Suprapubic skin (tissue), 4 donors: ENCODE results near the gene SCO2.

ENCODE experiments used
- EP300 ChIP-seq: sonication (generic); formaldehyde crosslinking; IDR thresholded peaks from one replicate; pipeline ENCODE4 v1.6.1; 2017; ENCODE audit warnings: antibody characterized with exemption
- POLR2A ChIP-seq, 2 donors: fragments of 450-650 bp; IDR thresholded peaks; one replicate each; pipeline ENCODE4 v1.6.1; 2017; ENCODE audit warnings: antibody characterized with exemption in 2 of 2, mild to moderate bottlenecking in 2 of 2, moderate library complexity in 2 of 2
- POLR2AphosphoS5 ChIP-seq, 3 donors: sonication (generic); formaldehyde crosslinking; IDR thresholded peaks; one replicate each; pipeline ENCODE4 v1.6.1; 2017; ENCODE audit warnings: antibody characterized with exemption in 3 of 3
- TF ChIP-seq, protein P1 (sequence below), 2 donors: fragments of 200-600 bp in 1 of 2; fragments of 450-650 bp in 1 of 2; sonication (generic) in 1 of 2; IDR thresholded peaks; one replicate each; pipeline ENCODE4 v1.5.1; 2016 to 2019; ENCODE audit warnings: antibody characterized with exemption in 2 of 2, mild to moderate bottlenecking in 1 of 2, moderate library complexity in 1 of 2

DNA sequence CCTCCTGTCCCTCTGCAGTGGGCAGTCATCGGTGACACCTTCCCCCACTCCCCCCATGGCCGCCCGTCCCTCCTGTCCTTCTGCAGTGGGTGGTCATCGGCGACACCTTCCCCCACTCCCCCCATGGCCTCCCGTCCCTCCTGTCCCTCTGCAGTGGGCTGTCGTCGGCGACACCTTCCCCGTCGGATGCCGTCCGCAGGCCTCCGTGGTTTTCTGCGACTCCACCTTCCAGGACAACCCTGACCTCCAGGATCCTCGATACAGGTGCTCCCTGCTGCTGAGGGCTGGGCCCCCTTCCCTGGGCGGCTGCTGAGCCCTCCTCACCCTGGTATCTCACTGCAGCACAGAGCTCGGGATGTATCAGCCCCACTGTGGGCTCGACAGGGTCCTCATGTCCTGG lies 36.5 kb downstream of the SCO2 start:
- TF ChIP-seq, protein P1, sequence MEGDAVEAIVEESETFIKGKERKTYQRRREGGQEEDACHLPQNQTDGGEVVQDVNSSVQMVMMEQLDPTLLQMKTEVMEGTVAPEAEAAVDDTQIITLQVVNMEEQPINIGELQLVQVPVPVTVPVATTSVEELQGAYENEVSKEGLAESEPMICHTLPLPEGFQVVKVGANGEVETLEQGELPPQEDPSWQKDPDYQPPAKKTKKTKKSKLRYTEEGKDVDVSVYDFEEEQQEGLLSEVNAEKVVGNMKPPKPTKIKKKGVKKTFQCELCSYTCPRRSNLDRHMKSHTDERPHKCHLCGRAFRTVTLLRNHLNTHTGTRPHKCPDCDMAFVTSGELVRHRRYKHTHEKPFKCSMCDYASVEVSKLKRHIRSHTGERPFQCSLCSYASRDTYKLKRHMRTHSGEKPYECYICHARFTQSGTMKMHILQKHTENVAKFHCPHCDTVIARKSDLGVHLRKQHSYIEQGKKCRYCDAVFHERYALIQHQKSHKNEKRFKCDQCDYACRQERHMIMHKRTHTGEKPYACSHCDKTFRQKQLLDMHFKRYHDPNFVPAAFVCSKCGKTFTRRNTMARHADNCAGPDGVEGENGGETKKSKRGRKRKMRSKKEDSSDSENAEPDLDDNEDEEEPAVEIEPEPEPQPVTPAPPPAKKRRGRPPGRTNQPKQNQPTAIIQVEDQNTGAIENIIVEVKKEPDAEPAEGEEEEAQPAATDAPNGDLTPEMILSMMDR (IDR thresholded peaks at IDR 0.05): no peak
- TF ChIP-seq POLR2A (IDR thresholded peaks at IDR 0.05) (no peak), POLR2AphosphoS5 (IDR thresholded peaks at IDR 0.05) (no peak), EP300 (no peak)
